PC-9 (cell line): ENCODE data around the gene ACAD10.

Source experiments
- CTCF ChIP-seq: fragments of 200-600 bp; sonication (generic); conservative IDR thresholded peaks from 2 replicates; pipeline ENCODE4 v1.6.1; 2017; ENCODE audit warnings: mixed run types, antibody characterized with exemption, mild to moderate bottlenecking, moderate library complexity
- EZH2 ChIP-seq: fragments of 200-600 bp; sonication (generic); IDR thresholded peaks from 2 replicates; pipeline ENCODE4 v1.8.0; 2017; ENCODE audit warnings: antibody characterized with exemption, low read depth

DNA sequence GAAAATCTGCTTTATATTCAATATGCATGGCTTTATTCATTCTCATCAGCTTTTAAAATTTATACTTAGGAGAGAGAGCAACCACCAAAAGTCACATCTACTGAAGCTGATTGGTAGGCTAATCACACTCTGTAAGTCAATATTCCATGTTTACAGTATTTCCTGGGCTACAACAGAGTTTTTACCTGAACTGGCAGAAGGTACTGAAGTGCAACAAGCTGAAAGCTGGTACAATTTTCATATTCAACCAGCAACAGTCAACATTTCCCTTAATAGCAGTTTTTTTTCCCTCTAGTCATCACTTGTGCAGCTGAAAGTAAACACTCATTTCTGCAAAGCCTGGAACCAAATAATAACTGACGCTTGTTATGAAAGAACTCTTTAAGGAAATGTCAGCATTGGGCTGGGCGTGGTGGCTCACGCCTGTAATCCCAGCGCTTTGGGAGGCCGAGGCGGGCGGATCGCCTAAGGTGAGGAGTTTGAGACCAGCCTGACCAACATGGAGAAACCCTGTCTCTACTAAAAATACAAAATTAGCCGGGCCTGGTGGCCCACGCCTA lies 13.0 kb upstream of the ACAD10 start:
- TF ChIP-seq CTCF = no peak
- TF ChIP-seq EZH2 = no peak
